ENCODE data around the gene LAMB1. TPM values are rescaled to one million over a fixed set of nuclear protein-coding genes. Genes with fewer than 3 reads are reported as not detected.

LAMB1 gene
- total and polyA plus RNA-seq, 4 donors, result 95.9 to 285 (median 173) TPM

DNA sequence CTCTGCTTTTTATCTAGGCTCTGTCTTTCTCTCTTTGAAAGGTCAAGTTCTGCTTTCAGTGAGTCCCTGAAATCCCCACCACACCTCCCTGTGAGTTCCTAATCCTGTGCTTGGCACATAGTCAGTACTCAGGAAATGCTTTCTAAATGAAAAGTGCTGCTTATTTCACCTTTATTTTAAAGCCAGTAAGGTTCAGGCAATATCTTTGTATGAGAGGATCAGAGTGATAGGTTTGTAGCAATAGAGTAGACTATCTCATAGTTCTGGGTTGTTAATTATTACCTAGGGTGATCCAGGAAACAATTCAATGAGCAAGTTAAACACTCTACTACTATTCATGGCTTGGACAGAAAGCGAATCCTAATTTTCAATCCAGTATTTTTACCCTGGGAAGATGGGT is 7.4 kb upstream of the LAMB1 start:
- H3K9me3 ChIP-seq (ENCODE audit: control insufficient read depth in 4 of 4, insufficient read depth in 3 of 4, low read length in 3 of 4), result no peaks in the 10 kb centered on the region
- no peak for DNase-seq
- TF ChIP-seq, protein P1, sequence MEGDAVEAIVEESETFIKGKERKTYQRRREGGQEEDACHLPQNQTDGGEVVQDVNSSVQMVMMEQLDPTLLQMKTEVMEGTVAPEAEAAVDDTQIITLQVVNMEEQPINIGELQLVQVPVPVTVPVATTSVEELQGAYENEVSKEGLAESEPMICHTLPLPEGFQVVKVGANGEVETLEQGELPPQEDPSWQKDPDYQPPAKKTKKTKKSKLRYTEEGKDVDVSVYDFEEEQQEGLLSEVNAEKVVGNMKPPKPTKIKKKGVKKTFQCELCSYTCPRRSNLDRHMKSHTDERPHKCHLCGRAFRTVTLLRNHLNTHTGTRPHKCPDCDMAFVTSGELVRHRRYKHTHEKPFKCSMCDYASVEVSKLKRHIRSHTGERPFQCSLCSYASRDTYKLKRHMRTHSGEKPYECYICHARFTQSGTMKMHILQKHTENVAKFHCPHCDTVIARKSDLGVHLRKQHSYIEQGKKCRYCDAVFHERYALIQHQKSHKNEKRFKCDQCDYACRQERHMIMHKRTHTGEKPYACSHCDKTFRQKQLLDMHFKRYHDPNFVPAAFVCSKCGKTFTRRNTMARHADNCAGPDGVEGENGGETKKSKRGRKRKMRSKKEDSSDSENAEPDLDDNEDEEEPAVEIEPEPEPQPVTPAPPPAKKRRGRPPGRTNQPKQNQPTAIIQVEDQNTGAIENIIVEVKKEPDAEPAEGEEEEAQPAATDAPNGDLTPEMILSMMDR (IDR thresholded peaks at IDR 0.05; ENCODE audit: control extremely low read depth, extremely low read depth), result no peak
- H3K4me3 ChIP-seq, result no peak overlapping the region
- peak overlapping the region in 1 of 2 donors; percentile 45 for H3K27ac ChIP-seq (ENCODE audit: low read depth in 1 of 2, low read length in 1 of 2)
- ATAC-seq (ENCODE audit: insufficient read depth, low FRiP score), result no peak
- H3K9ac ChIP-seq (ENCODE audit: insufficient read depth in 1 of 2, low read length in 2 of 2), result no peak overlapping the region
- H3K4me1 ChIP-seq (ENCODE audit: control insufficient read depth in 5 of 5, insufficient read depth in 5 of 5, low read length in 5 of 5), result peaks cover 0 to 46% (median 6%) of the 10 kb centered on the region in 5 donors
- 68 to 93% methylated on average over 1 of the region's 1 CpG for WGBS, 2 donors
- H3K27me3 ChIP-seq (ENCODE audit: control insufficient read depth in 3 of 3, insufficient read depth in 3 of 3, low read length in 2 of 3), result no peaks in the 10 kb centered on the region
- no peaks in the 10 kb centered on the region for H3K36me3 ChIP-seq (ENCODE audit: control insufficient read depth in 4 of 4, insufficient read depth in 4 of 4, low read length in 4 of 4)

DNA sequence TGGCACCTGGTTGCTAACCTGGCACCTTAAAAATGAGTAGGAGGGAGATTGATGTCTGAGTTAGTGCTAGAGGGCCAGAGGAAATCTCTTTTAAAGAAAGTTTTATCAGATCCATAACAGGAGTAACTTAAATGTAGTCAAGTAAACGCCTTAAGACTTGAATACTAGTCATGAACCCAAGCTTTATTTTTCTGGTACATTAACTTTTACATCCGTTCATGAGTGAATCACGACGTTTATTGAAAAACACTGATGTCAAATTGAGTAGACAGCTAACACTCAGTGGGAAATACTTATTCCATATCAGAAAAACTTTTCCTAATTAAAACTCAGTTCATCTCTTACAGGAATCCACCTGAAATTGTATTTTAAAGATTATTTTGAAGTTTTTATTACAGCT is 6.9 kb upstream of the LAMB1 start:
- TF ChIP-seq, protein P1 (IDR thresholded peaks at IDR 0.05; ENCODE audit: control extremely low read depth, extremely low read depth), result no peak
- DNase-seq, result no peak
- peaks cover 0 to 42% (median 6%) of the 10 kb centered on the region in 5 donors for H3K4me1 ChIP-seq (ENCODE audit: control insufficient read depth in 5 of 5, insufficient read depth in 5 of 5, low read length in 5 of 5)
- H3K4me3 ChIP-seq, result no peak overlapping the region
- no peak for ATAC-seq (ENCODE audit: insufficient read depth, low FRiP score)
- no peaks in the 10 kb centered on the region for H3K9me3 ChIP-seq (ENCODE audit: control insufficient read depth in 4 of 4, insufficient read depth in 3 of 4, low read length in 3 of 4)
- H3K27me3 ChIP-seq (ENCODE audit: control insufficient read depth in 3 of 3, insufficient read depth in 3 of 3, low read length in 2 of 3), result no peaks in the 10 kb centered on the region
- no peak overlapping the region for H3K9ac ChIP-seq (ENCODE audit: insufficient read depth in 1 of 2, low read length in 2 of 2)
- no peak overlapping the region for H3K27ac ChIP-seq (ENCODE audit: low read depth in 1 of 2, low read length in 1 of 2)
- WGBS, 2 donors, result 91 to 92% methylated on average over 4 of the region's 4 CpGs
- no peaks in the 10 kb centered on the region for H3K36me3 ChIP-seq (ENCODE audit: control insufficient read depth in 4 of 4, insufficient read depth in 4 of 4, low read length in 4 of 4)

DNA sequence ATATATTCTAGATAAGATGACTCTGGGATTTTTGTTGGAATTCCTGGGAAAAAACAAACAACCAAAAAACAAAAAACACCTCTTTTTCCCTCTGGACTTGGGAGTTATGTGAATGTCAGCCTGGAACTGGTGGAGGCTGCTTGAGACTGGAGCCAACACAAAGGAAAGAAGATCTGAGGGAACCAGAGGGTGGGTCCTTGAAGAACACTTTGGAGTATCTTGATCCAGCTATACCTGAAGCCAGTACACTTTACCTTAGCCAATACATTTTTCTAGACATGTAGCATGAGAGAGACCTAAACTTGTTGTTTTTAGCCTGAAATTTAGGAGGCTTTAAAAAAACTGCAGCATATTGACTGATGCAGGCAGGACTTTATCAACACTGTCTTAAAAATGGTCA is 5.9 kb upstream of the LAMB1 start:
- Histone ChIP-seq H3K27ac (ENCODE audit: low read depth in 1 of 2, low read length in 1 of 2) (no peak overlapping the region), H3K9ac (ENCODE audit: insufficient read depth in 1 of 2, low read length in 2 of 2) (no peak overlapping the region), H3K36me3 (ENCODE audit: control insufficient read depth in 4 of 4, insufficient read depth in 4 of 4, low read length in 4 of 4) (no peaks in the 10 kb centered on the region), H3K4me1 (ENCODE audit: control insufficient read depth in 5 of 5, insufficient read depth in 5 of 5, low read length in 5 of 5) (peaks cover 3 to 48% (median 6%) of the 10 kb centered on the region in 5 donors), H3K4me3 (no peak overlapping the region), H3K27me3 (ENCODE audit: control insufficient read depth in 3 of 3, insufficient read depth in 3 of 3, low read length in 2 of 3) (no peaks in the 10 kb centered on the region), H3K9me3 (ENCODE audit: control insufficient read depth in 4 of 4, insufficient read depth in 3 of 4, low read length in 3 of 4) (no peaks in the 10 kb centered on the region)
- TF ChIP-seq, protein P1 (IDR thresholded peaks at IDR 0.05; ENCODE audit: control extremely low read depth, extremely low read depth), result no peak
- ATAC-seq (ENCODE audit: insufficient read depth, low FRiP score) (no peak), DNase-seq (no peak)

DNA sequence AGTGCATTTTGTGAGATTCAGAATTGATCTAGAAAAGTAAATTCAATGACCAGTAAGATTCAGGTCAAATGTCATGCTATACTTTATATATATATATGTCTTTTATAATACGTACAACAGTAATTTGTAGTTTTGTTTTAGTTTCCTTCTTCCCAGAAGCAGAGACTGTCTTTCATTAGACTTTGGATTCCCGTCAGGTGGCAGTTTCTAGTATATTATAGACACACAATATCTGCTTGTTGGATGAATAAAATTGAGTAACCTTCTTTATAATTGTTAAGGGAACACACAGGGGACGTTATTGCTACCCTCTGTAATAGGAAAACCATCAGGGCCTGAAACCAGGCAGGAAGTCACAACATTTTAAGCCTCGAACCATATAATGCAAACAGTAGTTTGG is 5.3 kb upstream of the LAMB1 start:
- Histone ChIP-seq H3K4me1 (ENCODE audit: control insufficient read depth in 5 of 5, insufficient read depth in 5 of 5, low read length in 5 of 5) (peaks cover 3 to 43% (median 6%) of the 10 kb centered on the region in 5 donors), H3K9ac (ENCODE audit: insufficient read depth in 1 of 2, low read length in 2 of 2) (no peak overlapping the region), H3K4me3 (no peak overlapping the region), H3K27ac (ENCODE audit: low read depth in 1 of 2, low read length in 1 of 2) (no peak overlapping the region), H3K9me3 (ENCODE audit: control insufficient read depth in 4 of 4, insufficient read depth in 3 of 4, low read length in 3 of 4) (no peaks in the 10 kb centered on the region), H3K27me3 (ENCODE audit: control insufficient read depth in 3 of 3, insufficient read depth in 3 of 3, low read length in 2 of 3) (no peaks in the 10 kb centered on the region), H3K36me3 (ENCODE audit: control insufficient read depth in 4 of 4, insufficient read depth in 4 of 4, low read length in 4 of 4) (no peaks in the 10 kb centered on the region)
- no peak for ATAC-seq (ENCODE audit: insufficient read depth, low FRiP score)
- WGBS, 2 donors, result 89 to 91% methylated on average over 4 of the region's 4 CpGs
- DNase-seq, result no peak
- TF ChIP-seq, protein P1 (IDR thresholded peaks at IDR 0.05; ENCODE audit: control extremely low read depth, extremely low read depth), result no peak

Measured in lung (tissue), 12 donors.